Loucy (cell line): ENCODE results near the gene IL34.

ENCODE experiments used
- EZH2phosphoT487 ChIP-seq: fragments of 200-600 bp; IDR thresholded peaks from 2 replicates; pipeline ENCODE4 v1.6.1; 2018; ENCODE audit warnings: antibody characterized with exemption, mild to moderate bottlenecking, moderate library complexity, borderline replicate concordance
- TF ChIP-seq, protein P1 (sequence below): fragments of 200-600 bp; sonication (generic); conservative IDR thresholded peaks from 2 replicates; pipeline ENCODE4 v1.5.1; 2014; ENCODE audit warnings: mild to moderate bottlenecking, antibody characterized with exemption, low read length

DNA sequence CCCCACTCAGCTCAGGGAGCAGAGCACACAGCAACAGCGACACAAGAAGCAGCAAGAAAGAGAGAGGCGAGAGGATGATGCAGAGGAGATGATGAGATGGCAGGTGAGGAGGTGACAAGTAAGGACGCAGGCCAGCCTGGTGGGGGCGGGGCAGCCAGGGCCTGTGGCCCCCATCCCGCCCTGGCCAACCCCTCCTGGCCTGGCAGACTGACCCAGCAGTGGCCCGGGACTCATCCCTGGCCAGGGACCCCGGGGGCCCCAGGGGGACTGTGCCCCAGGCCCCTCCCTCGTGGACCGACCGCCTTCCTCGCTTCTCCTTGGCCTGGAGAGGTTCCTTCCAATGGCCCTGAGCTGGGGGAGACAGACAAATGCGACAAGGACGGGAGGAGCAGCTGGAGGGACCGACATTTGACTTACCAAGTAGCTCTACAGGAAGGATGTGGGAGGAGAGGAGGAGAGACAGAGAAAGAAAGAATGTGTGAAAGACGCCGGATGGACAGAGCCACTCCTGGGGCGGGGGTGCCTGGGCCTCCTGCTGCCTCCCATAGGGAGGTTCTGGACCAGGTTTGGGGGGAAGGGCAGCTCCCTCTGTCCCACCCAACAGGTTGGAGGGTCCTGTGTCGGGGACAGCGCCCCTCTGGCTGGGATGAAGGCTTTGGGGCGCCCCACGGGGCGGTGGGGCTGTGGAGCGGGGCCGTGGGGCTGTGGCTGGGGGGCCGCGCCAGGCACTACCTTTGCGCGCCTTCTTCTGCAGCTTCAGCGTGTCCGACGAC lies 32.7 kb downstream of the IL34 start:
- TF ChIP-seq, protein P1, sequence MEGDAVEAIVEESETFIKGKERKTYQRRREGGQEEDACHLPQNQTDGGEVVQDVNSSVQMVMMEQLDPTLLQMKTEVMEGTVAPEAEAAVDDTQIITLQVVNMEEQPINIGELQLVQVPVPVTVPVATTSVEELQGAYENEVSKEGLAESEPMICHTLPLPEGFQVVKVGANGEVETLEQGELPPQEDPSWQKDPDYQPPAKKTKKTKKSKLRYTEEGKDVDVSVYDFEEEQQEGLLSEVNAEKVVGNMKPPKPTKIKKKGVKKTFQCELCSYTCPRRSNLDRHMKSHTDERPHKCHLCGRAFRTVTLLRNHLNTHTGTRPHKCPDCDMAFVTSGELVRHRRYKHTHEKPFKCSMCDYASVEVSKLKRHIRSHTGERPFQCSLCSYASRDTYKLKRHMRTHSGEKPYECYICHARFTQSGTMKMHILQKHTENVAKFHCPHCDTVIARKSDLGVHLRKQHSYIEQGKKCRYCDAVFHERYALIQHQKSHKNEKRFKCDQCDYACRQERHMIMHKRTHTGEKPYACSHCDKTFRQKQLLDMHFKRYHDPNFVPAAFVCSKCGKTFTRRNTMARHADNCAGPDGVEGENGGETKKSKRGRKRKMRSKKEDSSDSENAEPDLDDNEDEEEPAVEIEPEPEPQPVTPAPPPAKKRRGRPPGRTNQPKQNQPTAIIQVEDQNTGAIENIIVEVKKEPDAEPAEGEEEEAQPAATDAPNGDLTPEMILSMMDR: no peak
- no peak for TF ChIP-seq EZH2phosphoT487
